H1 (cell line): Measurements from ENCODE around the gene CLCN5. TPM values are rescaled to one million over a fixed set of nuclear protein-coding genes. Genes with fewer than 3 reads are reported as not detected.

ENCODE experiments used
- CTCF ChIA-PET: fragments of 300-600 bp; sonication (Branson Sonifier 250); formaldehyde crosslinking; loops from one replicate; lab custom pipeline; 2021; ENCODE audit not compliant: partially characterized antibody; lab: Charles Lee
- POLR2A ChIA-PET: fragments of 300-600 bp; sonication (Branson Sonifier 250); formaldehyde crosslinking; loops from one replicate; lab custom pipeline; 2021; ENCODE audit warnings: inconsistent platforms; ENCODE audit not compliant: partially characterized antibody; lab: Charles Lee
- DNase-seq, 2 experiments: peaks; one replicate each; pipeline versions ENCODE4 v3.0.0 to v3.0.0-alpha.2; 2010 to 2022; ENCODE audit warnings: low spot score in 2 of 2, low read depth in 1 of 2, mixed read lengths in 1 of 2
- FAIRE-seq: peaks from 2 replicates; lab custom pipeline; 2011; peaks lifted over from hg19 to GRCh38; lab: Jason Lieb, UNC
- H2AFZ ChIP-seq: 2 replicates; pipeline ENCODE4 v1.8.1; 2012; ENCODE audit warnings: low read length, inconsistent platforms
- H2AK5ac ChIP-seq: 2 replicates; pipeline ENCODE4 v1.6.1; 2013; ENCODE audit warnings: low read depth, low read length
- H2BK120ac ChIP-seq: replicated peaks from 2 replicates; pipeline ENCODE3; 2013; ENCODE audit warnings: low read depth, low read length, inconsistent platforms
- H2BK12ac ChIP-seq: 2 replicates; pipeline ENCODE4 v1.6.1; 2013; ENCODE audit warnings: low read depth, low read length
- H2BK15ac ChIP-seq: 2 replicates; pipeline ENCODE4 v1.6.1; 2013; ENCODE audit warnings: low read length
- H2BK20ac ChIP-seq: 2 replicates; pipeline ENCODE4 v1.6.1; 2013; ENCODE audit warnings: low read length
- H2BK5ac ChIP-seq: 2 replicates; pipeline ENCODE4 v1.6.1; 2013; ENCODE audit warnings: low read depth, low read length
- H3K14ac ChIP-seq: 2 replicates; pipeline ENCODE4 v1.6.1; 2013; ENCODE audit warnings: inconsistent platforms; ENCODE audit not compliant: insufficient read length
- H3K18ac ChIP-seq: 2 replicates; pipeline ENCODE4 v1.6.1; 2013; ENCODE audit warnings: low read length; ENCODE audit errors: extremely low read depth
- H3K23ac ChIP-seq: 2 replicates; pipeline ENCODE4 v1.6.1; 2013; ENCODE audit warnings: inconsistent platforms; ENCODE audit not compliant: insufficient read length
- H3K23me2 ChIP-seq: 2 replicates; pipeline ENCODE4 v1.6.1; 2013; ENCODE audit warnings: low read depth, low read length
- H3K27ac ChIP-seq: 2 replicates; pipeline ENCODE4 v1.6.1; 2011; ENCODE audit warnings: low read depth, low read length, inconsistent platforms
- H3K27me3 ChIP-seq, 4 experiments: replicated peaks in 1 of 4; 1 replicate in 1 of 4; 2 replicates in 3 of 4; pipeline versions ENCODE4 v1.6.1 to v1.8.1; 2011 to 2013; ENCODE audit warnings: low read length in 3 of 4, mild to moderate bottlenecking in 3 of 4, inconsistent platforms in 2 of 4, mixed read lengths in 2 of 4, moderate library complexity in 1 of 4; ENCODE audit not compliant: control insufficient read depth in 3 of 4, insufficient read depth in 3 of 4; ENCODE audit errors: extremely low read depth in 1 of 4
- H3K36me3 ChIP-seq, 4 experiments: 2 replicates each; pipeline versions ENCODE4 v1.6.1 to v1.8.1; 2011 to 2013; ENCODE audit warnings: mild to moderate bottlenecking in 4 of 4, low read length in 3 of 4, moderate library complexity in 2 of 4, control low read depth in 1 of 4, inconsistent platforms in 1 of 4; ENCODE audit not compliant: insufficient read depth in 4 of 4, control insufficient read depth in 2 of 4
- H3K4ac ChIP-seq: replicated peaks from 2 replicates; pipeline ENCODE3; 2013; ENCODE audit warnings: low read length, low read depth, mixed read lengths, inconsistent platforms; ENCODE audit not compliant: insufficient read length
- H3K4me1 ChIP-seq, 4 experiments: replicated peaks in 1 of 4; 1 replicate in 1 of 4; 2 replicates in 3 of 4; pipeline versions ENCODE4 v1.6.1 to v1.8.1; 2011 to 2013; ENCODE audit warnings: low read length in 3 of 4, inconsistent platforms in 2 of 4, mixed read lengths in 1 of 4; ENCODE audit not compliant: insufficient read depth in 4 of 4, control insufficient read depth in 3 of 4
- H3K4me2 ChIP-seq, 2 experiments: 2 replicates each; pipeline versions ENCODE4 v1.6.1 to v1.8.1; 2011 to 2013; ENCODE audit warnings: low read depth in 2 of 2, low read length in 2 of 2, control low read depth in 1 of 2, inconsistent platforms in 1 of 2, mild to moderate bottlenecking in 1 of 2; ENCODE audit not compliant: insufficient read depth in 1 of 2
- H3K4me3 ChIP-seq, 4 experiments: fragments of 200-600, 300-600 bp in 1 of 4; sonication (generic), shearing (Covaris generic), sonication (Bioruptor Twin) in 1 of 4; 2 replicates each; pipeline versions ENCODE4 v1.5.1 to v1.8.1; 2011 to 2016; ENCODE audit warnings: low read length in 4 of 4, low read depth in 3 of 4, control low read depth in 2 of 4, inconsistent platforms in 2 of 4, mild to moderate bottlenecking in 2 of 4, mixed read lengths in 1 of 4, moderate library complexity in 1 of 4; ENCODE audit not compliant: insufficient read depth in 2 of 4; ENCODE audit errors: extremely low read depth in 1 of 4
- H3K56ac ChIP-seq: replicated peaks from 2 replicates; pipeline ENCODE3; 2013; ENCODE audit warnings: low read depth, mild to moderate bottlenecking, mixed read lengths, low read length, inconsistent platforms; ENCODE audit not compliant: insufficient read length
- H3K79me1 ChIP-seq: 2 replicates; pipeline ENCODE4 v1.6.1; 2013; ENCODE audit warnings: low read depth, low read length, control low read depth
- H3K79me2 ChIP-seq, 2 experiments: 2 replicates each; pipeline versions ENCODE4 v1.6.1 to v1.8.1; 2012 to 2013; ENCODE audit warnings: low read length in 2 of 2, mild to moderate bottlenecking in 2 of 2, inconsistent platforms in 1 of 2; ENCODE audit not compliant: insufficient read depth in 2 of 2, control insufficient read depth in 1 of 2
- H3K9ac ChIP-seq, 4 experiments: replicated peaks in 1 of 4; 1 replicate in 1 of 4; 2 replicates in 3 of 4; pipeline versions ENCODE4 v1.6.1 to v1.8.1; 2011 to 2013; ENCODE audit warnings: low read depth in 3 of 4, low read length in 3 of 4, control low read depth in 2 of 4, mild to moderate bottlenecking in 2 of 4, moderate library complexity in 2 of 4, inconsistent platforms in 1 of 4; ENCODE audit errors: extremely low read depth in 1 of 4
- H3K9me3 ChIP-seq, 2 experiments: 2 replicates each; pipeline versions ENCODE4 v1.6.1 to v1.8.1; 2012 to 2013; ENCODE audit warnings: mild to moderate bottlenecking in 2 of 2, moderate library complexity in 2 of 2, control low read depth in 1 of 2, inconsistent platforms in 1 of 2, low read depth in 1 of 2, low read length in 1 of 2, mixed read lengths in 1 of 2; ENCODE audit not compliant: insufficient read depth in 2 of 2
- H4K20me1 ChIP-seq, 2 experiments: replicated peaks in 1 of 2; 2 replicates each; pipeline versions ENCODE3 to v1.8.1; 2011 to 2013; ENCODE audit warnings: inconsistent platforms in 2 of 2, low read length in 2 of 2, mild to moderate bottlenecking in 1 of 2; ENCODE audit not compliant: insufficient read depth in 2 of 2, control insufficient read depth in 1 of 2
- H4K5ac ChIP-seq: 2 replicates; pipeline ENCODE4 v1.6.1; 2013; ENCODE audit warnings: low read length, low read depth, mixed read lengths, inconsistent platforms; ENCODE audit not compliant: insufficient read length
- H4K8ac ChIP-seq: 2 replicates; pipeline ENCODE4 v1.8.0; 2013; ENCODE audit warnings: mild to moderate bottlenecking, moderate library complexity, low read length, inconsistent platforms; ENCODE audit not compliant: insufficient read depth; ENCODE audit errors: extremely low read depth
- H4K91ac ChIP-seq: replicated peaks from 2 replicates; pipeline ENCODE3; 2013; ENCODE audit warnings: low read length, mixed read lengths, inconsistent platforms; ENCODE audit not compliant: insufficient read length
- BRCA1 ChIP-seq: IDR thresholded peaks from 2 replicates; pipeline ENCODE4 v1.6.1; 2012; ENCODE audit warnings: low read depth, low read length, improper control_type of control experiment
- CHD2 ChIP-seq: IDR thresholded peaks from 2 replicates; pipeline ENCODE4 v1.6.1; 2012; ENCODE audit warnings: low read length, improper control_type of control experiment
- E2F6 ChIP-seq: IDR thresholded peaks from 2 replicates; pipeline ENCODE4 v1.6.1; 2012; ENCODE audit warnings: inconsistent platforms
- EZH2 ChIP-seq: fragments of 200-600 bp; sonication (generic); IDR thresholded peaks from 2 replicates; pipeline ENCODE4 v1.7.1; 2012; ENCODE audit warnings: low read depth, mild to moderate bottlenecking, moderate library complexity, low read length, inconsistent platforms; ENCODE audit not compliant: severe bottlenecking
- GTF2F1 ChIP-seq: IDR thresholded peaks from 2 replicates; pipeline ENCODE4 v1.6.1; 2012; ENCODE audit warnings: low read depth, low read length, improper control_type of control experiment, borderline replicate concordance
- KDM4A ChIP-seq: IDR thresholded peaks from one replicate; pipeline ENCODE4 v1.7.1; 2012; ENCODE audit warnings: low read depth, mild to moderate bottlenecking, moderate library complexity, low read length, inconsistent platforms; ENCODE audit not compliant: severe bottlenecking
- RAD21 ChIP-seq, 2 experiments: IDR thresholded peaks in 1 of 2; conservative IDR thresholded peaks in 1 of 2; 2 replicates each; pipeline ENCODE4 v1.6.1; 2011; ENCODE audit warnings: low read depth in 2 of 2, low read length in 2 of 2, improper control_type of control experiment in 1 of 2, inconsistent platforms in 1 of 2, mild to moderate bottlenecking in 1 of 2, moderate library complexity in 1 of 2
- RFX5 ChIP-seq: IDR thresholded peaks from 2 replicates; pipeline ENCODE4 v1.6.1; 2011; ENCODE audit warnings: low read depth, low read length, improper control_type of control experiment, borderline replicate concordance
- WGBS, 2 experiments: shearing (Covaris generic) in 1 of 2; methylation state at CpG; one replicate each; pipeline versions ENCODE4 v1.1.6 to v1.1.7; 2013 to 2015; ENCODE audit warnings: low lambda C conversion rate in 2 of 2, mixed read lengths in 2 of 2, inconsistent platforms in 1 of 2, low coverage in 1 of 2, missing lambda C conversion rate in 1 of 2; ENCODE audit not compliant: insufficient replicate concordance in 2 of 2, insufficient coverage in 1 of 2, insufficient read length in 1 of 2; ENCODE audit errors: extremely low coverage in 1 of 2, missing lambda C conversion rate in 1 of 2; 5-methylcytosine and 5-hydroxymethylcytosine counted together
- polyA plus RNA-seq, 7 experiments: library from polyadenylated mRNA; depleted of rRNA in 3 of 7; stranded (reverse) in 5 of 7; unstranded in 2 of 7; fragments of >200 nt in 5 of 7; fragments of 200-250 nt in 2 of 7; gene quantifications; 1 replicate in 5 of 7; 2 replicates in 1 of 7; 4 replicates in 1 of 7; pipeline versions ENCODE4 v1.2.1 to v1.2.3, GENCODE V29; 2011 to 2013; ENCODE audit warnings: missing spikeins in 2 of 7, mixed read lengths in 2 of 7
- total RNA-seq: library from RNA; stranded (reverse); fragmentation: NEBNext Ultra II Directional; extraction: Animal tissue kit (Norgen Biotek cat#: 25700); gene quantifications from 2 replicates; pipeline ENCODE4 v1.2.1, GENCODE V29; 2021

The CLCN5 gene
- total and polyA plus RNA-seq, 2 of the 8 experiments (the other 6 are each of a cell fraction or from before 2014, with no cell fraction given), result 4.2 to 9.7 TPM

- 89% methylated on average over 4 of the region's 9 CpGs; no CpG with 5 or more reads in 1 of the 2 experiments for WGBS, 2 experiments
Observed at GRCh38 chrX:49977319-49978090, 55.1 kb downstream of the CLCN5 start.

More at GRCh38 chrX:49977319-49978090, 55.1 kb downstream of the CLCN5 start:
- H4K8ac ChIP-seq, result no peak overlapping the region
- no peak overlapping the region for H3K56ac ChIP-seq
- H4K5ac ChIP-seq, result no peak overlapping the region
- H3K9ac ChIP-seq, result no peak overlapping the region
- no peaks in the 10 kb centered on the region for H3K79me1 ChIP-seq
- no peak for TF ChIP-seq GTF2F1
- TF ChIP-seq RFX5, result no peak
- no peak for TF ChIP-seq EZH2
- TF ChIP-seq CHD2, result no peak
- TF ChIP-seq KDM4A, result no peak
- TF ChIP-seq BRCA1, result no peak
- TF ChIP-seq RAD21 (IDR thresholded peaks at IDR 0.05 in 1 of 2, conservative IDR thresholded peaks at IDR 0.05 in 1 of 2; ENCODE audit: low read depth in 2 of 2, low read length in 2 of 2), result no peak
- TF ChIP-seq E2F6, result no peak
- no peak overlapping the region for H3K4ac ChIP-seq
- no peak overlapping the region for H2BK5ac ChIP-seq
- H3K4me1 ChIP-seq, result no peaks in the 10 kb centered on the region; a peak in 1 of 7 replicates
- H3K79me2 ChIP-seq, result no peaks in the 10 kb centered on the region
- no peaks in the 10 kb centered on the region for H3K9me3 ChIP-seq
- H3K4me3 ChIP-seq, result no peak overlapping the region
- no peak overlapping the region for H2BK120ac ChIP-seq
- H3K18ac ChIP-seq, result no peak overlapping the region
- H3K36me3 ChIP-seq, result no peaks in the 10 kb centered on the region
- H2BK20ac ChIP-seq, result no peak overlapping the region
- H2AFZ ChIP-seq, result no peak overlapping the region
- no peak overlapping the region for H2AK5ac ChIP-seq
- FAIRE-seq (no peak), DNase-seq (no peak)
- no peak overlapping the region for H4K91ac ChIP-seq
- H3K23ac ChIP-seq, result no peak overlapping the region
- H3K4me2 ChIP-seq, result no peak overlapping the region
- no peak overlapping the region for H2BK15ac ChIP-seq
- ChIA-PET CTCF (no interaction called here), POLR2A (no interaction called here)
- no peaks in the 10 kb centered on the region for H4K20me1 ChIP-seq
- no peaks in the 10 kb centered on the region for H3K27me3 ChIP-seq
- no peak overlapping the region for H2BK12ac ChIP-seq
- H3K14ac ChIP-seq, result no peak overlapping the region
- no peak overlapping the region for H3K27ac ChIP-seq
- H3K23me2 ChIP-seq, result no peaks in the 10 kb centered on the region
